ENCODE measurements around the gene CTDP1. TPM values are rescaled to one million over a fixed set of nuclear protein-coding genes. Genes with fewer than 3 reads are reported as not detected.

CTDP1 gene
- total RNA-seq, 3 donors from 2014 or later: 15.0 to 21.0 (median 19.9) TPM

DNA sequence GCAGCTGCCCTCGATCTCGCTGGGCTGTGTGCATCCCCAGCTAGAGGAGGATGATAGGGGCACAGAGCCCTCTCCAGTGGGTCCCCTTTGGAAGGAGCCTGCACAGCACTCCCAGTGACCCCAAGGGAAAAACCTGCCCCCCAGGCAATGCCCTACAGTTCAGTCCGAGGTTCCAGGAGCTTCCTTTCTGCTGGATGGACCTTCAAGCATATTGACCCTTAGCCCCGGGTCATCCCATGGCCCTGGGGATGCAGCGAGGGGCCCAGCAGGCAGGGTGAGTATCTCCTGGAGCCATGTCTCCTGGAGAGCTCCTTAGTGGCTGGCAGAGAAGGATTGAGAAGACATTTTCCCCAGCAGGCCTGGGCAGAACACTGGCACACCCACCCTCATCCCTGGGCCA, 45.4 kb upstream of the CTDP1 start:
- no peaks in the 10 kb centered on the region for H3K9me3 ChIP-seq
- TF ChIP-seq POLR2A (IDR thresholded peaks at IDR 0.05) (no peak), CTCF (IDR thresholded peaks at IDR 0.05) (no peak), POLR2AphosphoS5 (IDR thresholded peaks at IDR 0.05) (no peak)
- DNase-seq (ENCODE audit: low spot score in 2 of 2): peak in 1 of 2 donors; percentile 3
- peaks cover 15 to 20% of the 10 kb centered on the region in 2 donors for H3K27me3 ChIP-seq
- intact Hi-C loops (cut with DNase I; ENCODE audit: low total_unique reads): no loop called here
- no peak overlapping the region for H3K27ac ChIP-seq
- H3K36me3 ChIP-seq: no peaks in the 10 kb centered on the region
- H3K4me3 ChIP-seq: no peak overlapping the region
- H3K4me1 ChIP-seq: no peaks in the 10 kb centered on the region

- H3K27ac ChIP-seq: no peak overlapping the region
- no peaks in the 10 kb centered on the region for H3K9me3 ChIP-seq
- TF ChIP-seq POLR2A (IDR thresholded peaks at IDR 0.05) (no peak), POLR2AphosphoS5 (IDR thresholded peaks at IDR 0.05) (no peak), CTCF (IDR thresholded peaks at IDR 0.05) (no peak)
- intact Hi-C loops (cut with DNase I; ENCODE audit: low total_unique reads): no loop called here
- no peaks in the 10 kb centered on the region for H3K36me3 ChIP-seq
- no peak overlapping the region for H3K4me3 ChIP-seq
- DNase-seq (ENCODE audit: low spot score in 2 of 2): peak in 1 of 2 donors; percentile 38
- H3K4me1 ChIP-seq: no peaks in the 10 kb centered on the region
- H3K27me3 ChIP-seq: peaks cover 15 to 20% of the 10 kb centered on the region in 2 donors
These were observed 44.8 kb upstream of the CTDP1 start for GRCh38 chr18:79634593-79635426.

GRCh38 chr18:79635427-79635726, 44.2 kb upstream of the CTDP1 start:
- DNase-seq (ENCODE audit: low spot score in 2 of 2): peak in 1 of 2 donors; percentile 37
- no peak overlapping the region for H3K4me3 ChIP-seq
- H3K27ac ChIP-seq: no peak overlapping the region
- no peaks in the 10 kb centered on the region for H3K9me3 ChIP-seq
- no peaks in the 10 kb centered on the region for H3K4me1 ChIP-seq
- intact Hi-C loops (cut with DNase I; ENCODE audit: low total_unique reads): no loop called here
- peaks cover 15 to 24% of the 10 kb centered on the region in 2 donors for H3K27me3 ChIP-seq
- TF ChIP-seq CTCF (IDR thresholded peaks at IDR 0.05) (no peak), POLR2A (IDR thresholded peaks at IDR 0.05) (no peak), POLR2AphosphoS5 (IDR thresholded peaks at IDR 0.05) (no peak)
- H3K36me3 ChIP-seq: no peaks in the 10 kb centered on the region

DNA sequence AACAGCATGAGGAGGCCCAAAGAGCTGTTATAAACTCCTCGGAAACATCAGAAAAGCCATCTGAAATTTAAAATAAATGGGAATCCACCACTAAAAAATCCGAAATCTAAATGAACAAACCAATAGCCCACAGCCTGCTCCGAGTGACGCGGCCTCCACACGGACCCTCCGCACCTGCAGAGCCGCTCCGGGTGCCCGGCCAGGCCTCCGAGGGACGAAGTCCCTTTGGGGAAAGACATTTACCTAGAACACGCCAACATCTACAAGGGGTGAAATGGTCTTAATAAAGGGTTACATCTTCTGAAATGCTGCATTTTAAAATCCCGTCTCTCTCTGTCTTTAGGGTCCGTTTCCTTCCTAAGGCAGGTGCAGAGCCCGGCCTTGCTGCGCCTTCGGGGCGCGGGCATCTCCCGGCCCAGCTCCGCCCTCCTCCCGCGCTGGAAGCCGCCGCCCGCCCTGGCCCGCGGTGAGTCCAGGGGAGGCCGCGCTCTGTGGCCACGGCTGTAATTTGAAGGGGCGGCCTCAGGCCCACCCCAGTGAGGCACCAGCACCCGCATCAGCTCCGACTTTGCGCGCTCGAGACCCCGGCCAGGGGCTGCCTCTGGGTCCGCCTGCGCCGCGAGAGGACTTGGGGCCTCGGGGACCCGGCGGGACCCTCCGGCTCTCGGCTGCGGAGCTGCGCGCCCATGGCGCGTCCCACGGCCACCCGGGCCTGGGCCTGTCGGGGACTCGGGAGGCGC, 42.3 kb upstream of the CTDP1 start:
- no peak overlapping the region for H3K27ac ChIP-seq
- H3K9me3 ChIP-seq: no peaks in the 10 kb centered on the region
- DNase-seq (ENCODE audit: low spot score in 2 of 2): no peak
- no peaks in the 10 kb centered on the region for H3K36me3 ChIP-seq
- no peak overlapping the region for H3K4me3 ChIP-seq
- no peaks in the 10 kb centered on the region for H3K4me1 ChIP-seq
- intact Hi-C loops (cut with DNase I; ENCODE audit: low total_unique reads): no loop called here
- peaks cover 15 to 35% of the 10 kb centered on the region in 2 donors for H3K27me3 ChIP-seq
- TF ChIP-seq CTCF (IDR thresholded peaks at IDR 0.05) (no peak), POLR2A (IDR thresholded peaks at IDR 0.05) (no peak), POLR2AphosphoS5 (IDR thresholded peaks at IDR 0.05) (no peak)
